DOHH2 (cell line): ENCODE results near the gene PRKN.

Experiments used
- CTCF ChIP-seq: fragments of 200-600 bp; sonication (generic); IDR thresholded peaks from one replicate; pipeline ENCODE4 v1.5.1; 2014; ENCODE audit warnings: antibody characterized with exemption, mild to moderate bottlenecking, low read depth, low read length; ENCODE audit not compliant: poor library complexity, severe bottlenecking
- EZH2phosphoT487 ChIP-seq: fragments of 200-600 bp; sonication (generic); IDR thresholded peaks from 2 replicates; pipeline ENCODE4 v1.6.1; 2017; ENCODE audit warnings: borderline replicate concordance, mild to moderate bottlenecking, antibody characterized with exemption, low read length, moderate library complexity, mixed read lengths

GRCh38 chr6:162092816-162093502 lies 634.6 kb downstream of the PRKN start:
- TF ChIP-seq CTCF, result no peak
- TF ChIP-seq EZH2phosphoT487, result no peak
